A549 (cell line): Measurements from ENCODE around the gene ARGLU1. TPM values are rescaled to one million over a fixed set of nuclear protein-coding genes. Genes with fewer than 3 reads are reported as not detected.

Experiments
- ATAC-seq, 2 experiments: fragments of 200-7000 bp in 1 of 2; fragments of >200 bp in 1 of 2; cut with Nextera tagmentation in 1 of 2; cut with Tn5 transposase in 1 of 2; 3 replicates each; pipeline versions ENCODE4 v1.8.0 to v1.9.1; 2018 to 2020; ENCODE audit warnings: mild to moderate bottlenecking in 1 of 2, moderate library complexity in 1 of 2
- CTCF ChIA-PET: fragments of 300-600 bp; sonication (Branson Sonifier 250); formaldehyde crosslinking; extraction: SDS; loops from one replicate; lab custom pipeline; 2021; ENCODE audit warnings: antibody characterized with exemption, inconsistent platforms; lab: Yijun Ruan, JAX
- POLR2A ChIA-PET: fragments of 350-600 bp; formaldehyde crosslinking; extraction: SDS; loops from one replicate; lab custom pipeline; 2021; ENCODE audit warnings: antibody characterized with exemption, inconsistent platforms; lab: Yijun Ruan, JAX
- DNase-seq, 2 experiments: peaks; one replicate each; pipeline versions ENCODE4 v3.0.0 to v3.0.0-alpha.2; 2011 to 2016; ENCODE audit warnings: low read depth in 1 of 2, low spot score in 1 of 2
- FAIRE-seq: peaks from 2 replicates; lab custom pipeline; 2011; peaks lifted over from hg19 to GRCh38; lab: Jason Lieb, UNC
- H3K27ac ChIP-seq, 2 experiments: fragments of >200 bp; sonication (Bioruptor Twin); formaldehyde crosslinking; 3 replicates each; pipeline ENCODE4 v1.5.1; 2016 to 2017
- H3K4me1 ChIP-seq: fragments of >200 bp; sonication (Bioruptor Twin); formaldehyde crosslinking; 3 replicates; pipeline ENCODE4 v1.6.1; 2016
- H3K4me2 ChIP-seq: fragments of >200 bp; sonication (Bioruptor Twin); formaldehyde crosslinking; 3 replicates; pipeline ENCODE4 v1.6.1; 2016
- H3K4me3 ChIP-seq: fragments of >200 bp; sonication (Bioruptor Twin); formaldehyde crosslinking; 3 replicates; pipeline ENCODE4 v1.5.1; 2016
- H3K9me3 ChIP-seq: fragments of >200 bp; sonication (Bioruptor Twin); formaldehyde crosslinking; 3 replicates; pipeline ENCODE4 v1.6.1; 2016
- CBX8 ChIP-seq: fragments of 200-600 bp; sonication (generic); IDR thresholded peaks from 2 replicates; pipeline ENCODE4 v1.6.1; 2016
- EP300 ChIP-seq, 2 experiments: fragments of >200 bp; sonication (Bioruptor Twin); formaldehyde crosslinking; IDR thresholded peaks; 2 replicates in 1 of 2; 3 replicates in 1 of 2; pipeline ENCODE4 v1.6.1; 2016 to 2017
- FOSL2 ChIP-seq, 2 experiments: fragments of 450-650 bp in 1 of 2; fragments of >200 bp in 1 of 2; sonication (Bioruptor Twin) in 1 of 2; formaldehyde crosslinking; IDR thresholded peaks; 2 replicates each; pipeline versions ENCODE4 v1.5.0 to v1.6.1; 2016 to 2020; ENCODE audit warnings: mild to moderate bottlenecking in 1 of 2, moderate library complexity in 1 of 2
- HEYL ChIP-seq: fragments of 250-450 bp; sonication (Bioruptor Pico); IDR thresholded peaks from 2 replicates; pipeline ENCODE4 v1.8.0; 2021; ENCODE audit warnings: mild to moderate bottlenecking, moderate library complexity
- HOXB5 ChIP-seq: fragments of 250-450 bp; sonication (Bioruptor Pico); IDR thresholded peaks from 2 replicates; pipeline ENCODE4 v1.5.0; 2020; ENCODE audit warnings: mild to moderate bottlenecking, moderate library complexity
- KDM1A ChIP-seq: fragments of 200-600 bp; sonication (generic); IDR thresholded peaks from 2 replicates; pipeline ENCODE4 v1.6.1; 2016; ENCODE audit warnings: low read depth, mild to moderate bottlenecking
- KDM5A ChIP-seq: fragments of 200-600 bp; sonication (generic); IDR thresholded peaks from 2 replicates; pipeline ENCODE4 v1.6.1; 2016; ENCODE audit warnings: antibody characterized with exemption, mild to moderate bottlenecking
- MAFK ChIP-seq: fragments of 450-650 bp; IDR thresholded peaks from 2 replicates; pipeline ENCODE4 v1.6.1; 2014; ENCODE audit not compliant: partially characterized antibody
- MYC ChIP-seq: IDR thresholded peaks from 2 replicates; pipeline ENCODE4 v1.6.1; 2012; ENCODE audit warnings: mild to moderate bottlenecking, inconsistent platforms, low read length, improper control_type of control experiment, borderline replicate concordance
- NFE2L2 ChIP-seq: fragments of 150-350 bp; conservative IDR thresholded peaks from 2 replicates; pipeline ENCODE4 v1.6.1; 2014; ENCODE audit warnings: low read length
- PHF8 ChIP-seq: fragments of 200-600 bp; sonication (generic); IDR thresholded peaks from 2 replicates; pipeline ENCODE4 v1.6.1; 2016; ENCODE audit warnings: low read depth, mild to moderate bottlenecking, antibody characterized with exemption, moderate library complexity, borderline replicate concordance
- POLR2A ChIP-seq: IDR thresholded peaks from 2 replicates; pipeline ENCODE4 v1.6.1; 2012; ENCODE audit warnings: mild to moderate bottlenecking, low read length
- POLR2AphosphoS2 ChIP-seq: conservative IDR thresholded peaks from 2 replicates; pipeline ENCODE4 v1.6.1; 2012; ENCODE audit warnings: low read length, improper control_type of control experiment, inconsistent platforms
- RARB ChIP-seq: fragments of 250-450 bp; sonication (Bioruptor Pico); IDR thresholded peaks from 2 replicates; pipeline ENCODE4 v1.8.0; 2021; ENCODE audit warnings: mild to moderate bottlenecking, moderate library complexity
- SREBF2 ChIP-seq: fragments of 450-650 bp; IDR thresholded peaks from 2 replicates; pipeline ENCODE4 v1.6.1; 2014; ENCODE audit warnings: mild to moderate bottlenecking, moderate library complexity
- ZNF302 ChIP-seq: fragments of 250-450 bp; sonication (Bioruptor Pico); IDR thresholded peaks from 2 replicates; pipeline ENCODE4 v1.9.0; 2021; ENCODE audit warnings: inconsistent platforms, mild to moderate bottlenecking, moderate library complexity
- WGBS: methylation state at CpG from one replicate; pipeline ENCODE4 v1.1.6; 2017; ENCODE audit errors: missing lambda C conversion rate; 5-methylcytosine and 5-hydroxymethylcytosine counted together
- polyA plus RNA-seq, 4 experiments: library from polyadenylated mRNA; depleted of rRNA in 3 of 4; stranded (reverse); fragments of >200 nt; fragmentation: RNase III in 1 of 4; extraction: RNeasy Plus Mini Kit Qiagen cat#74134 plus additional on column Dnase treatment in 1 of 4; gene quantifications; 2 replicates in 3 of 4; 3 replicates in 1 of 4; pipeline ENCODE4 v1.2.3, GENCODE V29; 2011 to 2017
- TF ChIP-seq, protein P1 (sequence below): IDR thresholded peaks from 2 replicates; pipeline ENCODE4 v1.6.1; 2012
- TF ChIP-seq, protein P2 (sequence below): fragments of 450-650 bp; IDR thresholded peaks from 2 replicates; pipeline ENCODE4 v1.6.1; 2014; ENCODE audit warnings: antibody characterized with exemption
- TF ChIP-seq, protein P3 (sequence below): IDR thresholded peaks from 2 replicates; pipeline ENCODE4 v1.6.1; 2012; ENCODE audit warnings: low read depth, borderline replicate concordance
- TF ChIP-seq, protein P4 (sequence below): fragments of 150-350 bp; IDR thresholded peaks from 2 replicates; pipeline ENCODE4 v1.6.1; 2014; ENCODE audit warnings: low read depth, mild to moderate bottlenecking, low read length
- TF ChIP-seq, protein P5 (sequence below): fragments of 200-600 bp; sonication (generic); IDR thresholded peaks from 2 replicates; pipeline ENCODE4 v1.6.1; 2016; ENCODE audit warnings: antibody characterized with exemption, mild to moderate bottlenecking, moderate library complexity
- TF ChIP-seq, protein P6 (sequence below): fragments of >200 bp; sonication (Bioruptor Twin); formaldehyde crosslinking; IDR thresholded peaks from 3 replicates; pipeline ENCODE4 v1.6.1; 2016

Gene ARGLU1
- polyA plus RNA-seq, 2 of the 4 experiments (the other 2 are of a cell fraction): 67.2 to 137 TPM

DNA sequence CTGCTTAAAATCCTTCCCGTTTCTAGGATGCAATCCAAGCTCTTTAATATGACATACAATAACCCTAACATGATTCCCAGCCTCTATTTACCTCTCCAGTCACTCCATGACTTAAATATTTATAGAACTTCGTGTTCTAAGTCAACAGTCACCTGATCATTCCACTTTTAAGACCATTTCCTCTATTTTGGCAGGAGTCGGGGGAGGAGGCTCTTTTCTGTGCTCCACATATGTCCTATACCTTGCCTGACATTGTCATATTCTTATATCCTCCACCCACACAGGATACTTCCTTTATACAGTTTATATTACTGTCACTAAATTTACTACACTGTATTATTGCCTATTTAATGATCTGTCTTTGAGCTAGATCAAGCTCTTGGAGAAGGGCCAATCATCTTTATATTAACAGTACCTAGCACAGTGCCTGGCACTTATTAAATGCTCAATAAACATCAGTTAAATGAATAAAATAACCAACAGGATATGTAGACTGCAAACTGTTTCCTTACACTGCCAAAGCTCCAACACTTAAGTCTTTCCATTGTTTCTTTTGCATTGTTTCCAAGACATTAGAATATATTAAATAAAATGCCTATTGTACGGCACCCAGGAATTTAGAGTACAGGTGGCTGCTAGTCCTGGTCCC lies 2.7 kb downstream of the ARGLU1 start:
- ChIA-PET CTCF (no interaction called here), POLR2A (no interaction called here)
- Histone ChIP-seq H3K4me2 (peak overlapping the region; percentile 86), H3K4me3 (peak overlapping the region; percentile 69; the same call in 1 of the 3 replicates), H3K9me3 (no peaks in the 10 kb centered on the region), H3K4me1 (peaks cover 49% of the 10 kb centered on the region), H3K27ac (no peak overlapping the region)
- ATAC-seq (no peak), DNase-seq (no peak), FAIRE-seq (no peak)
- 67% methylated on average over 4 of the region's 4 CpGs for WGBS
- TF ChIP-seq NFE2L2: no peak
- TF ChIP-seq HOXB5 (CRISPR knock-in tag): no peak
- no peak for TF ChIP-seq FOSL2 (IDR thresholded peaks at IDR 0.05)
- no peak for TF ChIP-seq FOSL2 (CRISPR knock-in tag; IDR thresholded peaks at IDR 0.05)
- TF ChIP-seq POLR2A: no peak
- TF ChIP-seq, protein P1, sequence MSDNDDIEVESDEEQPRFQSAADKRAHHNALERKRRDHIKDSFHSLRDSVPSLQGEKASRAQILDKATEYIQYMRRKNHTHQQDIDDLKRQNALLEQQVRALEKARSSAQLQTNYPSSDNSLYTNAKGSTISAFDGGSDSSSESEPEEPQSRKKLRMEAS: no peak
- no peak for TF ChIP-seq KDM1A
- TF ChIP-seq ZNF302: no peak
- TF ChIP-seq KDM5A: no peak

DNA sequence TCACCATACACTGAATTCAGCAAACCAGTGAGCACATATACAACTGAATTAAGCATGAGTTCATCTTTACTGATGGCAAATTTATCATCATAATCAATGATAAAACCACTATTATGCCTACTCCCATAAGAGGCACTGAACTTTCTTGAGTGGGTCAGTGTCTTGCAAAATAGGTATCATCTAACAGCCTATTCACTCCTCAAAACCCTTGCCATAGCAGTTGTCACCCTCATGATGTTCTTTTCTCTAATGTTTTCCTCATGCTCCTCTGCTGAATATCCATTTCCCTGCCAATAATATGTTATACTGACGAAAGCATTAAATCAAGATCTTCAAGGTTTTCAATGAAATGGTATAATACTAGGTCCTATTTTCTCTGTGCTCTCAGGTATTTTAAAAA lies 5.6 kb downstream of the ARGLU1 start:
- DNase-seq (no peak), FAIRE-seq (no peak), ATAC-seq (no peak)
- no peak overlapping the region for H3K4me2 ChIP-seq
- no peak overlapping the region for H3K27ac ChIP-seq
- no peak overlapping the region for H3K4me3 ChIP-seq
- ChIA-PET POLR2A (no interaction called here), CTCF (no interaction called here)
- peaks cover 38% of the 10 kb centered on the region for H3K4me1 ChIP-seq
- TF ChIP-seq, protein P2, sequence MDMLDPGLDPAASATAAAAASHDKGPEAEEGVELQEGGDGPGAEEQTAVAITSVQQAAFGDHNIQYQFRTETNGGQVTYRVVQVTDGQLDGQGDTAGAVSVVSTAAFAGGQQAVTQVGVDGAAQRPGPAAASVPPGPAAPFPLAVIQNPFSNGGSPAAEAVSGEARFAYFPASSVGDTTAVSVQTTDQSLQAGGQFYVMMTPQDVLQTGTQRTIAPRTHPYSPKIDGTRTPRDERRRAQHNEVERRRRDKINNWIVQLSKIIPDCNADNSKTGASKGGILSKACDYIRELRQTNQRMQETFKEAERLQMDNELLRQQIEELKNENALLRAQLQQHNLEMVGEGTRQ: no peak
- TF ChIP-seq MYC: no peak
- TF ChIP-seq KDM1A: no peak
- TF ChIP-seq POLR2AphosphoS2: no peak
- no peak for TF ChIP-seq RARB
- TF ChIP-seq, protein P3, sequence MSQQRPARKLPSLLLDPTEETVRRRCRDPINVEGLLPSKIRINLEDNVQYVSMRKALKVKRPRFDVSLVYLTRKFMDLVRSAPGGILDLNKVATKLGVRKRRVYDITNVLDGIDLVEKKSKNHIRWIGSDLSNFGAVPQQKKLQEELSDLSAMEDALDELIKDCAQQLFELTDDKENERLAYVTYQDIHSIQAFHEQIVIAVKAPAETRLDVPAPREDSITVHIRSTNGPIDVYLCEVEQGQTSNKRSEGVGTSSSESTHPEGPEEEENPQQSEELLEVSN: no peak
- TF ChIP-seq HOXB5 (CRISPR knock-in tag): no peak
- TF ChIP-seq, protein P4, sequence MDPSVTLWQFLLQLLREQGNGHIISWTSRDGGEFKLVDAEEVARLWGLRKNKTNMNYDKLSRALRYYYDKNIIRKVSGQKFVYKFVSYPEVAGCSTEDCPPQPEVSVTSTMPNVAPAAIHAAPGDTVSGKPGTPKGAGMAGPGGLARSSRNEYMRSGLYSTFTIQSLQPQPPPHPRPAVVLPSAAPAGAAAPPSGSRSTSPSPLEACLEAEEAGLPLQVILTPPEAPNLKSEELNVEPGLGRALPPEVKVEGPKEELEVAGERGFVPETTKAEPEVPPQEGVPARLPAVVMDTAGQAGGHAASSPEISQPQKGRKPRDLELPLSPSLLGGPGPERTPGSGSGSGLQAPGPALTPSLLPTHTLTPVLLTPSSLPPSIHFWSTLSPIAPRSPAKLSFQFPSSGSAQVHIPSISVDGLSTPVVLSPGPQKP: no peak
- TF ChIP-seq, protein P5, sequence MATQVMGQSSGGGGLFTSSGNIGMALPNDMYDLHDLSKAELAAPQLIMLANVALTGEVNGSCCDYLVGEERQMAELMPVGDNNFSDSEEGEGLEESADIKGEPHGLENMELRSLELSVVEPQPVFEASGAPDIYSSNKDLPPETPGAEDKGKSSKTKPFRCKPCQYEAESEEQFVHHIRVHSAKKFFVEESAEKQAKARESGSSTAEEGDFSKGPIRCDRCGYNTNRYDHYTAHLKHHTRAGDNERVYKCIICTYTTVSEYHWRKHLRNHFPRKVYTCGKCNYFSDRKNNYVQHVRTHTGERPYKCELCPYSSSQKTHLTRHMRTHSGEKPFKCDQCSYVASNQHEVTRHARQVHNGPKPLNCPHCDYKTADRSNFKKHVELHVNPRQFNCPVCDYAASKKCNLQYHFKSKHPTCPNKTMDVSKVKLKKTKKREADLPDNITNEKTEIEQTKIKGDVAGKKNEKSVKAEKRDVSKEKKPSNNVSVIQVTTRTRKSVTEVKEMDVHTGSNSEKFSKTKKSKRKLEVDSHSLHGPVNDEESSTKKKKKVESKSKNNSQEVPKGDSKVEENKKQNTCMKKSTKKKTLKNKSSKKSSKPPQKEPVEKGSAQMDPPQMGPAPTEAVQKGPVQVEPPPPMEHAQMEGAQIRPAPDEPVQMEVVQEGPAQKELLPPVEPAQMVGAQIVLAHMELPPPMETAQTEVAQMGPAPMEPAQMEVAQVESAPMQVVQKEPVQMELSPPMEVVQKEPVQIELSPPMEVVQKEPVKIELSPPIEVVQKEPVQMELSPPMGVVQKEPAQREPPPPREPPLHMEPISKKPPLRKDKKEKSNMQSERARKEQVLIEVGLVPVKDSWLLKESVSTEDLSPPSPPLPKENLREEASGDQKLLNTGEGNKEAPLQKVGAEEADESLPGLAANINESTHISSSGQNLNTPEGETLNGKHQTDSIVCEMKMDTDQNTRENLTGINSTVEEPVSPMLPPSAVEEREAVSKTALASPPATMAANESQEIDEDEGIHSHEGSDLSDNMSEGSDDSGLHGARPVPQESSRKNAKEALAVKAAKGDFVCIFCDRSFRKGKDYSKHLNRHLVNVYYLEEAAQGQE: no peak
- TF ChIP-seq MAFK: no peak
- TF ChIP-seq PHF8: no peak
- TF ChIP-seq CBX8: no peak
- TF ChIP-seq EP300 (IDR thresholded peaks at IDR 0.05): no peak
- TF ChIP-seq, protein P6, sequence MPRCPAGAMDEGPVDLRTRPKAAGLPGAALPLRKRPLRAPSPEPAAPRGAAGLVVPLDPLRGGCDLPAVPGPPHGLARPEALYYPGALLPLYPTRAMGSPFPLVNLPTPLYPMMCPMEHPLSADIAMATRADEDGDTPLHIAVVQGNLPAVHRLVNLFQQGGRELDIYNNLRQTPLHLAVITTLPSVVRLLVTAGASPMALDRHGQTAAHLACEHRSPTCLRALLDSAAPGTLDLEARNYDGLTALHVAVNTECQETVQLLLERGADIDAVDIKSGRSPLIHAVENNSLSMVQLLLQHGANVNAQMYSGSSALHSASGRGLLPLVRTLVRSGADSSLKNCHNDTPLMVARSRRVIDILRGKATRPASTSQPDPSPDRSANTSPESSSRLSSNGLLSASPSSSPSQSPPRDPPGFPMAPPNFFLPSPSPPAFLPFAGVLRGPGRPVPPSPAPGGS: no peak
- TF ChIP-seq SREBF2: no peak
- no peak for TF ChIP-seq HEYL (CRISPR knock-in tag)
- no peaks in the 10 kb centered on the region for H3K9me3 ChIP-seq
- 100% methylated on average over 1 of the region's 1 CpG for WGBS
